K562 (cell line): ENCODE results near the gene SMAP2. TPM values are rescaled to one million over a fixed set of nuclear protein-coding genes. Genes with fewer than 3 reads are reported as not detected.

ENCODE experiments used
- ARID4B ChIP-seq: sonication (generic); formaldehyde crosslinking; IDR thresholded peaks from 2 replicates; pipeline ENCODE4 v1.8.0; 2022; ENCODE audit warnings: mild to moderate bottlenecking, missing genetic modification reagents
- RNF219 ChIP-seq: fragments of 250-450 bp; sonication (Bioruptor Pico); IDR thresholded peaks from 2 replicates; pipeline ENCODE4 v1.5.0; 2022; ENCODE audit warnings: mild to moderate bottlenecking
- ZNF592 ChIP-seq: fragments of 450-650 bp; IDR thresholded peaks from 2 replicates; pipeline ENCODE4 v1.6.1; 2017; ENCODE audit warnings: antibody characterized with exemption, mild to moderate bottlenecking
- polyA plus RNA-seq, 8 experiments: library from polyadenylated mRNA; depleted of rRNA in 4 of 8; stranded (reverse) in 5 of 8; unstranded in 3 of 8; fragments of >200 nt; fragmentation: Nextera tagmentation in 2 of 8; fragmentation: Illumina TruSeq in 1 of 8; extraction: Ambion mirVana in 2 of 8; extraction: Trizol in 1 of 8; gene quantifications; 2 replicates each; pipeline versions ENCODE4 v1.2.1 to v1.2.3, GENCODE V29; 2011 to 2014; ENCODE audit warnings: inconsistent platforms in 1 of 8, missing spikeins in 1 of 8
- total RNA-seq, 7 experiments: library from RNA; depleted of rRNA in 6 of 7; stranded (reverse); fragments of >200 nt in 6 of 7; fragmentation: Illumina TruSeq in 2 of 7; extraction: Trizol in 2 of 7; gene quantifications; 2 replicates each; pipeline versions ENCODE4 v1.2.1 to v1.2.3, GENCODE V29; 2011 to 2021; ENCODE audit warnings: low replicate concordance in 1 of 7

Gene SMAP2
- total and polyA plus RNA-seq, 9 of the 15 experiments (the other 6 are each of a cell fraction or from before 2014, with no cell fraction given) = 38.7 to 212 (median 94.1) TPM

- TF ChIP-seq ZNF592 (no peak), ARID4B (CRISPR knock-in tag) (0 out of 2 replicates have a peak, but pooled peaks have one; percentile 24), RNF219 (CRISPR knock-in tag) (no peak)
These were observed 11.4 kb downstream of the SMAP2 start (continued) for GRCh38 chr1:40384887-40385286.
